ENCODE data around the gene PTPRG.

DNA sequence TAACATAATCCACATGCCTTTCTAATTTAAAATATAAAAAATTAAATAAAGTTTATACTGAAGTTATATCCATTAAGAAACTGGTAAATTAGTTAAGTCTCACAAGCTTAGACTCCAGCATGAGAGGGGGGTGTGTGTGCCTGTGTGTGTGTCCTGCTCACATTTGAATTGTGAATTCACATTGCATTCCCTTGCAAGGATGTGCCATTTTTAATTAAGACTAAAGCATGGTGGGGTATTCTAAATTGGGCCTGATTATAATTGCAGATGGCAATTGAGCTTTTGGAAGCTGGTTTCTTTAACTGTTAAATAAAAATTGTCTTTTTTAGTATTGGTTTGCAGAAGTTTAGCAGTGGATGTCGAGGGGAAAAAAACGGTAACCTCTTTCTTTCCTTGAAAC, 56.9 kb downstream of the PTPRG start:
- TF ChIP-seq POLR2A (IDR thresholded peaks at IDR 0.05), result no peak
- TF ChIP-seq, protein P1, sequence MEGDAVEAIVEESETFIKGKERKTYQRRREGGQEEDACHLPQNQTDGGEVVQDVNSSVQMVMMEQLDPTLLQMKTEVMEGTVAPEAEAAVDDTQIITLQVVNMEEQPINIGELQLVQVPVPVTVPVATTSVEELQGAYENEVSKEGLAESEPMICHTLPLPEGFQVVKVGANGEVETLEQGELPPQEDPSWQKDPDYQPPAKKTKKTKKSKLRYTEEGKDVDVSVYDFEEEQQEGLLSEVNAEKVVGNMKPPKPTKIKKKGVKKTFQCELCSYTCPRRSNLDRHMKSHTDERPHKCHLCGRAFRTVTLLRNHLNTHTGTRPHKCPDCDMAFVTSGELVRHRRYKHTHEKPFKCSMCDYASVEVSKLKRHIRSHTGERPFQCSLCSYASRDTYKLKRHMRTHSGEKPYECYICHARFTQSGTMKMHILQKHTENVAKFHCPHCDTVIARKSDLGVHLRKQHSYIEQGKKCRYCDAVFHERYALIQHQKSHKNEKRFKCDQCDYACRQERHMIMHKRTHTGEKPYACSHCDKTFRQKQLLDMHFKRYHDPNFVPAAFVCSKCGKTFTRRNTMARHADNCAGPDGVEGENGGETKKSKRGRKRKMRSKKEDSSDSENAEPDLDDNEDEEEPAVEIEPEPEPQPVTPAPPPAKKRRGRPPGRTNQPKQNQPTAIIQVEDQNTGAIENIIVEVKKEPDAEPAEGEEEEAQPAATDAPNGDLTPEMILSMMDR (IDR thresholded peaks at IDR 0.05), result no peak

Measured in body of pancreas (tissue), 4 donors.